IgD-negative memory B cell (primary cell): ENCODE measurements around the gene ZNF653. TPM values are rescaled to one million over a fixed set of nuclear protein-coding genes. Genes with fewer than 3 reads are reported as not detected.
"Not testable (repeated sequence)": the region's sequence is repeated elsewhere in the genome, so short reads cannot be mapped to it uniquely, and the experiment has no call there.

Experiments
- H3K27ac Mint-ChIP-seq, 3 donors: one replicate each; pipeline ENCODE4 v1.8.0; 2020 to 2022; ENCODE audit warnings: mild to moderate bottlenecking in 3 of 3, mixed read lengths in 3 of 3, moderate library complexity in 1 of 3
- H3K27me3 Mint-ChIP-seq: one replicate; pipeline ENCODE4 v1.8.0; 2021; ENCODE audit warnings: mixed read lengths
- H3K36me3 Mint-ChIP-seq: one replicate; pipeline ENCODE4 v1.8.0; 2020; ENCODE audit warnings: mild to moderate bottlenecking, mixed read lengths
- H3K4me1 Mint-ChIP-seq, 3 donors: one replicate each; pipeline ENCODE4 v1.8.0; 2020 to 2022; ENCODE audit warnings: mixed read lengths in 3 of 3, mild to moderate bottlenecking in 1 of 3
- H3K4me3 Mint-ChIP-seq, 4 donors: one replicate each; pipeline ENCODE4 v1.8.0; 2020 to 2022; ENCODE audit warnings: mild to moderate bottlenecking in 4 of 4, mixed read lengths in 4 of 4, moderate library complexity in 3 of 4
- H3K9me3 Mint-ChIP-seq, 3 donors: one replicate each; pipeline ENCODE4 v1.8.0; 2020 to 2021; ENCODE audit warnings: mixed read lengths in 3 of 3, mild to moderate bottlenecking in 1 of 3
- polyA plus RNA-seq: library from polyadenylated mRNA; unstranded; fragments of 300-500 nt; fragmentation: Illumina TruSeq; gene quantifications from one replicate; pipeline ENCODE4 v1.2.3, GENCODE V29; 2021

ZNF653 gene
- polyA plus RNA-seq, 1 donor from 2014 or later: 4.3 TPM

- Mint-ChIP-seq H3K4me3 (no peak overlapping the region), H3K27me3 (peaks cover 2% of the 10 kb centered on the region), H3K9me3 (no peaks in the 10 kb centered on the region)
Measured at GRCh38 chr19:11447347-11448262, 58.0 kb downstream of the ZNF653 start.

GRCh38 chr19:11446652-11447301 is 58.9 kb downstream of the ZNF653 start:
- Mint-ChIP-seq H3K9me3 (no peaks in the 10 kb centered on the region), H3K27ac (no peak overlapping the region), H3K27me3 (no peaks in the 10 kb centered on the region), H3K4me3 (no peak overlapping the region), H3K4me1 (peaks cover 0 to 2% (median 0%) of the 10 kb centered on the region in 3 donors), H3K36me3 (peaks cover 2% of the 10 kb centered on the region)

More at GRCh38 chr19:11447347-11448262, 58.0 kb downstream of the ZNF653 start:
- H3K36me3 Mint-ChIP-seq: peaks cover 2% of the 10 kb centered on the region
- peaks cover 5 to 7% (median 5%) of the 10 kb centered on the region in 3 donors for H3K4me1 Mint-ChIP-seq
- no peak overlapping the region for H3K27ac Mint-ChIP-seq

- Mint-ChIP-seq H3K4me1 (peaks cover 0 to 2% (median 0%) of the 10 kb centered on the region in 3 donors), H3K4me3 (no peak overlapping the region), H3K36me3 (peaks cover 2% of the 10 kb centered on the region), H3K27me3 (no peaks in the 10 kb centered on the region), H3K9me3 (no peaks in the 10 kb centered on the region), H3K27ac (no peak overlapping the region)
Measured at GRCh38 chr19:11446271-11446651, 59.4 kb downstream of the ZNF653 start.

- Mint-ChIP-seq H3K9me3 (no peaks in the 10 kb centered on the region), H3K27ac (peak overlapping the region in 1 of 3 donors; percentile 43), H3K4me1 (peaks cover 0 to 3% (median 0%) of the 10 kb centered on the region in 3 donors), H3K36me3 (peaks cover 2% of the 10 kb centered on the region), H3K27me3 (no peaks in the 10 kb centered on the region), H3K4me3 (no peak overlapping the region)
Measured at GRCh38 chr19:11445141-11445540, 60.5 kb downstream of the ZNF653 start.

- Mint-ChIP-seq H3K4me3 (no peak overlapping the region), H3K9me3 (no peaks in the 10 kb centered on the region), H3K36me3 (peaks cover 2% of the 10 kb centered on the region), H3K27me3 (no peaks in the 10 kb centered on the region), H3K4me1 (peaks cover 0 to 3% (median 0%) of the 10 kb centered on the region in 3 donors), H3K27ac (no peak overlapping the region)
Measured at GRCh38 chr19:11444059-11444458, 61.6 kb downstream of the ZNF653 start.

GRCh38 chr19:11437955-11438354 is 67.7 kb downstream of the ZNF653 start:
- Mint-ChIP-seq H3K9me3 (no peaks in the 10 kb centered on the region), H3K4me1 (peaks cover 20 to 22% (median 22%) of the 10 kb centered on the region in 3 donors), H3K4me3 (peak overlapping the region; percentile 55 to 94 (median 74)), H3K27ac (peak overlapping the region; percentile 96 to 99 (median 98)), H3K27me3 (peaks cover 1% of the 10 kb centered on the region), H3K36me3 (peaks cover 3% of the 10 kb centered on the region)

GRCh38 chr19:11435833-11436313 is 69.8 kb downstream of the ZNF653 start:
- peaks cover 20 to 22% (median 20%) of the 10 kb centered on the region in 3 donors for H3K4me1 Mint-ChIP-seq
- H3K4me3 Mint-ChIP-seq: peak overlapping the region; percentile 94 to 99 (median 98)
- H3K9me3 Mint-ChIP-seq: no peaks in the 10 kb centered on the region
- peak overlapping the region; percentile 99 for H3K27ac Mint-ChIP-seq
- peaks cover 3% of the 10 kb centered on the region for H3K36me3 Mint-ChIP-seq
- peaks cover 1% of the 10 kb centered on the region for H3K27me3 Mint-ChIP-seq

GRCh38 chr19:11435057-11435832 is 70.4 kb downstream of the ZNF653 start, which contains the start of the genes ODAD3 and PRKCSH:
Gene ODAD3, minus strand, starts transcription at chr19:11435121. Its CDS starts 105 bp downstream, at chr19:11435016.
Gene PRKCSH, plus strand, starts transcription at chr19:11435635. Its CDS starts 483 bp downstream, at chr19:11436118.
- peaks cover 3% of the 10 kb centered on the region for H3K36me3 Mint-ChIP-seq
- H3K4me1 Mint-ChIP-seq: peaks cover 18 to 22% (median 20%) of the 10 kb centered on the region in 3 donors
- H3K27ac Mint-ChIP-seq: peak within 1 kb of the TSS; percentile 99
- H3K27me3 Mint-ChIP-seq: peaks cover 3% of the 10 kb centered on the region
- peak within 1 kb of the TSS; percentile 94 to 99 (median 98) for H3K4me3 Mint-ChIP-seq
- H3K9me3 Mint-ChIP-seq: no peaks in the 10 kb centered on the region

GRCh38 chr19:11434703-11435056 is 71.0 kb downstream of the ZNF653 start:
- Mint-ChIP-seq H3K36me3 (peaks cover 3% of the 10 kb centered on the region), H3K27me3 (peaks cover 3% of the 10 kb centered on the region), H3K27ac (peak overlapping the region; percentile 98 to 99 (median 99)), H3K9me3 (no peaks in the 10 kb centered on the region), H3K4me1 (peaks cover 18 to 22% (median 20%) of the 10 kb centered on the region in 3 donors), H3K4me3 (peak overlapping the region; percentile 94 to 99 (median 98))

GRCh38 chr19:11433526-11433925 is 72.1 kb downstream of the ZNF653 start:
- Mint-ChIP-seq H3K4me1 (peaks cover 18 to 22% (median 20%) of the 10 kb centered on the region in 3 donors), H3K4me3 (peak overlapping the region in 1 of 4 donors; percentile 60), H3K27ac (peak overlapping the region in 2 of 3 donors; percentile 46 to 99)
- not testable (repeated sequence) for H3K9me3 Mint-ChIP-seq, H3K36me3 Mint-ChIP-seq, H3K27me3 Mint-ChIP-seq

Other genes starting within 250 kb of the ZNF653 start
- gene DOCK6, start 243.3 kb downstream of the ZNF653 start, polyA plus RNA-seq: 1.6 TPM
- gene TSPAN16, start 209.7 kb downstream of the ZNF653 start, polyA plus RNA-seq: not detected
- 2.7 TPM for gene RAB3D, start 166.2 kb downstream of the ZNF653 start, polyA plus RNA-seq
- 101 TPM for gene TMEM205, start 159.6 kb downstream of the ZNF653 start, polyA plus RNA-seq
- 24.1 TPM for gene CCDC159, start 159.3 kb downstream of the ZNF653 start, polyA plus RNA-seq
- 1.9 TPM for gene PLPPR2, start 150.4 kb downstream of the ZNF653 start, polyA plus RNA-seq
- 6.4 TPM for gene SWSAP1, start 131.2 kb downstream of the ZNF653 start, polyA plus RNA-seq
- gene EPOR, start 121.5 kb downstream of the ZNF653 start, polyA plus RNA-seq: 8.1 TPM
- 2.4 TPM for gene RGL3, start 86.5 kb downstream of the ZNF653 start, polyA plus RNA-seq
- gene ODAD3, start 70.7 kb downstream of the ZNF653 start, polyA plus RNA-seq: 0.89 TPM
- 77.5 TPM for gene PRKCSH, start 70.2 kb downstream of the ZNF653 start, polyA plus RNA-seq
- not detected for gene ELAVL3, start 24.8 kb downstream of the ZNF653 start, polyA plus RNA-seq
- gene ECSIT, start 23.3 kb upstream of the ZNF653 start, polyA plus RNA-seq: 38.7 TPM
- not detected for gene CNN1, start 33.0 kb upstream of the ZNF653 start, polyA plus RNA-seq
- 183 TPM for gene ELOF1, start 53.4 kb upstream of the ZNF653 start, polyA plus RNA-seq
- 109 TPM for gene ACP5, start 71.8 kb upstream of the ZNF653 start, polyA plus RNA-seq
- gene ZNF627, start 91.6 kb upstream of the ZNF653 start, polyA plus RNA-seq: 7.7 TPM
- gene ZNF823, start 233.1 kb upstream of the ZNF653 start, polyA plus RNA-seq: 2.5 TPM